Measurements from ENCODE around the gene PACS1.

DNA sequence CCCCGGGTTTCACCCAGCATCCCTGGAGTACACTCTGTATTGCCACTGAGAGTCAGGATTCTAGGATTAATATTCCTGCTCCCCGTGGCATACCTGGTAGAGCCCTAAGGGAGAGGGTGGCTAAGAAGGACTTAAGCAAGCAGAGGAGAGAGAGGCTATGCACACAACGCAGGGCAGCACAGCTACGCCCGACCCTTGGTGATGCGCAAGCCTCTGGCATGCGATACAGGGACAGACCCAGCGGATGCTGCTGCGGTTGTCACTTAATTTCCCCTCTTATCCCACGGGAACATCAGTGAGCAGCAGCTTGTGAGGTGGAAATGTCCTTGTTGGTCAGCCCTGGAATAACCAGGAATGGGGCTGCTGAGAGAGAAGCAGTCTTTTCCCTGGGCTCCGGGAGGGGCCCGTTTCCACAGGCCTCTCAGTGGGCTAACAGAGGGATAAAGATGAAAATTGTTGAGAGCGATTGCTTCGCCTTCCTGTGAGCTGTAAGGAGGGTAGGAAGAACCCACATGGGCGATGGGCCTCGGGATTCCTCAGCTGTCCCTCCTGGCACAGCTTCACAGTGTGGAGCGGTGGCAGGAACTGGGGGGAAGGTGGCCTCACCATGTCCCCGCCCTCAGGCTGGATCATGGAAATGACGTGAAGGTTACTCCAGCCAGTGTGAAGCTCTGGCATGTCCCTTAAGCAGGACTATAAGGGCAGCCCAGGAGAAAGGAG lies 149.9 kb downstream of the PACS1 start:
- no peak for TF ChIP-seq POLR2A (IDR thresholded peaks at IDR 0.05; ENCODE audit: borderline replicate concordance, extremely low read depth, insufficient read depth, insufficient read length)
- TF ChIP-seq, protein P1, sequence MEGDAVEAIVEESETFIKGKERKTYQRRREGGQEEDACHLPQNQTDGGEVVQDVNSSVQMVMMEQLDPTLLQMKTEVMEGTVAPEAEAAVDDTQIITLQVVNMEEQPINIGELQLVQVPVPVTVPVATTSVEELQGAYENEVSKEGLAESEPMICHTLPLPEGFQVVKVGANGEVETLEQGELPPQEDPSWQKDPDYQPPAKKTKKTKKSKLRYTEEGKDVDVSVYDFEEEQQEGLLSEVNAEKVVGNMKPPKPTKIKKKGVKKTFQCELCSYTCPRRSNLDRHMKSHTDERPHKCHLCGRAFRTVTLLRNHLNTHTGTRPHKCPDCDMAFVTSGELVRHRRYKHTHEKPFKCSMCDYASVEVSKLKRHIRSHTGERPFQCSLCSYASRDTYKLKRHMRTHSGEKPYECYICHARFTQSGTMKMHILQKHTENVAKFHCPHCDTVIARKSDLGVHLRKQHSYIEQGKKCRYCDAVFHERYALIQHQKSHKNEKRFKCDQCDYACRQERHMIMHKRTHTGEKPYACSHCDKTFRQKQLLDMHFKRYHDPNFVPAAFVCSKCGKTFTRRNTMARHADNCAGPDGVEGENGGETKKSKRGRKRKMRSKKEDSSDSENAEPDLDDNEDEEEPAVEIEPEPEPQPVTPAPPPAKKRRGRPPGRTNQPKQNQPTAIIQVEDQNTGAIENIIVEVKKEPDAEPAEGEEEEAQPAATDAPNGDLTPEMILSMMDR (IDR thresholded peaks at IDR 0.05 in 2 of 3, conservative IDR thresholded peaks at IDR 0.05 in 1 of 3; ENCODE audit: borderline replicate concordance in 1 of 3, insufficient read depth in 1 of 3, low read depth in 2 of 3, low read length in 2 of 3), result no peak
- TF ChIP-seq EZH2 (IDR thresholded peaks at IDR 0.05), result no peak
- TF ChIP-seq POLR2AphosphoS5 (IDR thresholded peaks at IDR 0.05; ENCODE audit: low read depth, low read length), result no peak
- TF ChIP-seq SP1 (IDR thresholded peaks at IDR 0.05; ENCODE audit: low read depth), result no peak
- TF ChIP-seq ZFX (IDR thresholded peaks at IDR 0.05), result no peak
- no peak for TF ChIP-seq EZH2phosphoT487 (IDR thresholded peaks at IDR 0.05; ENCODE audit: borderline replicate concordance)
- TF ChIP-seq, protein P2, sequence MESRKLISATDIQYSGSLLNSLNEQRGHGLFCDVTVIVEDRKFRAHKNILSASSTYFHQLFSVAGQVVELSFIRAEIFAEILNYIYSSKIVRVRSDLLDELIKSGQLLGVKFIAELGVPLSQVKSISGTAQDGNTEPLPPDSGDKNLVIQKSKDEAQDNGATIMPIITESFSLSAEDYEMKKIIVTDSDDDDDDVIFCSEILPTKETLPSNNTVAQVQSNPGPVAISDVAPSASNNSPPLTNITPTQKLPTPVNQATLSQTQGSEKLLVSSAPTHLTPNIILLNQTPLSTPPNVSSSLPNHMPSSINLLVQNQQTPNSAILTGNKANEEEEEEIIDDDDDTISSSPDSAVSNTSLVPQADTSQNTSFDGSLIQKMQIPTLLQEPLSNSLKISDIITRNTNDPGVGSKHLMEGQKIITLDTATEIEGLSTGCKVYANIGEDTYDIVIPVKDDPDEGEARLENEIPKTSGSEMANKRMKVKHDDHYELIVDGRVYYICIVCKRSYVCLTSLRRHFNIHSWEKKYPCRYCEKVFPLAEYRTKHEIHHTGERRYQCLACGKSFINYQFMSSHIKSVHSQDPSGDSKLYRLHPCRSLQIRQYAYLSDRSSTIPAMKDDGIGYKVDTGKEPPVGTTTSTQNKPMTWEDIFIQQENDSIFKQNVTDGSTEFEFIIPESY (IDR thresholded peaks at IDR 0.05; ENCODE audit: extremely low read depth, insufficient replicate concordance, low read length), result no peak
- TF ChIP-seq, protein P3, sequence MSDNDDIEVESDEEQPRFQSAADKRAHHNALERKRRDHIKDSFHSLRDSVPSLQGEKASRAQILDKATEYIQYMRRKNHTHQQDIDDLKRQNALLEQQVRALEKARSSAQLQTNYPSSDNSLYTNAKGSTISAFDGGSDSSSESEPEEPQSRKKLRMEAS (IDR thresholded peaks at IDR 0.05), result no peak

Measured in HCT116 (cell line).